Measurements from ENCODE around the gene C6orf120.

- peak; percentile 81 for TF ChIP-seq ZFX (IDR thresholded peaks at IDR 0.05)
- TF ChIP-seq, protein P1, sequence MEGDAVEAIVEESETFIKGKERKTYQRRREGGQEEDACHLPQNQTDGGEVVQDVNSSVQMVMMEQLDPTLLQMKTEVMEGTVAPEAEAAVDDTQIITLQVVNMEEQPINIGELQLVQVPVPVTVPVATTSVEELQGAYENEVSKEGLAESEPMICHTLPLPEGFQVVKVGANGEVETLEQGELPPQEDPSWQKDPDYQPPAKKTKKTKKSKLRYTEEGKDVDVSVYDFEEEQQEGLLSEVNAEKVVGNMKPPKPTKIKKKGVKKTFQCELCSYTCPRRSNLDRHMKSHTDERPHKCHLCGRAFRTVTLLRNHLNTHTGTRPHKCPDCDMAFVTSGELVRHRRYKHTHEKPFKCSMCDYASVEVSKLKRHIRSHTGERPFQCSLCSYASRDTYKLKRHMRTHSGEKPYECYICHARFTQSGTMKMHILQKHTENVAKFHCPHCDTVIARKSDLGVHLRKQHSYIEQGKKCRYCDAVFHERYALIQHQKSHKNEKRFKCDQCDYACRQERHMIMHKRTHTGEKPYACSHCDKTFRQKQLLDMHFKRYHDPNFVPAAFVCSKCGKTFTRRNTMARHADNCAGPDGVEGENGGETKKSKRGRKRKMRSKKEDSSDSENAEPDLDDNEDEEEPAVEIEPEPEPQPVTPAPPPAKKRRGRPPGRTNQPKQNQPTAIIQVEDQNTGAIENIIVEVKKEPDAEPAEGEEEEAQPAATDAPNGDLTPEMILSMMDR (conservative IDR thresholded peaks at IDR 0.05): no peak
Measured at GRCh38 chr6:169701954-169702839, at the start of gene C6orf120, which contains the start of gene WDR27.

Data from C4-2B (cell line).